ENCODE data around the gene PRKCA.

- TF ChIP-seq POLR2AphosphoS5 (IDR thresholded peaks at IDR 0.05; ENCODE audit: borderline replicate concordance, low read depth, low read length): no peak
- no peak for TF ChIP-seq FOXP2 (optimal IDR thresholded peaks at IDR 0.05; ENCODE audit: control extremely low read depth, extremely low read length, insufficient read depth)
Measured at GRCh38 chr17:66467766-66468165, 165.4 kb downstream of the PRKCA start.

Data from SK-N-MC (cell line).